Testis (tissue), 3 donors: ENCODE data around the gene COL6A1. TPM values are rescaled to one million over a fixed set of nuclear protein-coding genes. Genes with fewer than 3 reads are reported as not detected.
"Not testable (repeated sequence)": the region's sequence is repeated elsewhere in the genome, so short reads cannot be mapped to it uniquely, and the experiment has no call there.

Experiments used
- DNase-seq: peaks from one replicate; pipeline ENCODE4 v3.0.0-alpha.2; 2019
- H3K27ac ChIP-seq, 2 donors: fragments of 200-600 bp; sonication (generic); one replicate each; pipeline ENCODE4 v1.5.1; 2019
- H3K27me3 ChIP-seq: fragments of 200-600 bp; sonication (generic); one replicate; pipeline ENCODE4 v1.5.1; 2019
- H3K36me3 ChIP-seq: fragments of 200-600 bp; sonication (generic); one replicate; pipeline ENCODE4 v1.5.1; 2017; ENCODE audit warnings: low read depth; ENCODE audit errors: missing control alignments
- H3K4me1 ChIP-seq: fragments of 200-600 bp; sonication (generic); one replicate; pipeline ENCODE4 v1.5.1; 2019
- H3K4me3 ChIP-seq, 2 donors: fragments of 200-600 bp; sonication (generic); one replicate each; pipeline ENCODE4 v1.5.1; 2017 to 2019
- H3K9me3 ChIP-seq: fragments of 200-600 bp; sonication (generic); one replicate; pipeline ENCODE4 v1.5.1; 2017
- CTCF ChIP-seq, 3 experiments: fragments of 450-650 bp in 2 of 3; fragments of 200-600 bp in 1 of 3; sonication (generic) in 1 of 3; IDR thresholded peaks; one replicate each; pipeline ENCODE4 v1.5.1; 2016 to 2019; ENCODE audit warnings: antibody characterized with exemption in 3 of 3, mild to moderate bottlenecking in 2 of 3, moderate library complexity in 1 of 3
- POLR2A ChIP-seq: fragments of 450-650 bp; IDR thresholded peaks from one replicate; pipeline ENCODE4 v1.6.1; 2017; ENCODE audit warnings: antibody characterized with exemption, mild to moderate bottlenecking, moderate library complexity
- WGBS, 2 donors: methylation state at CpG; one replicate each; pipeline ENCODE4 v1.1.5; 2018; 5-methylcytosine and 5-hydroxymethylcytosine counted together
- intact Hi-C: fragments of 100-400 bp; cut with DNase I; formaldehyde crosslinking; loops from one replicate; pipeline ENCODE4 v1.15.1; 2023; ENCODE audit warnings: low total_unique reads
- polyA plus RNA-seq: library from polyadenylated mRNA; stranded (reverse); fragments of 350-450 nt; fragmentation: Illumina TruSeq; extraction: RNeasy Lipid Tissue Mini Kit (QIAGEN cat#74804); gene quantifications from one replicate; pipeline ENCODE4 v1.2.3, GENCODE V29; 2014; ENCODE audit warnings: low read depth, low replicate concordance; ENCODE audit not compliant: insufficient read depth
- total RNA-seq, 2 donors: library from RNA; depleted of rRNA; stranded (reverse); fragments of >200 nt; gene quantifications; one replicate each; pipeline ENCODE4 v1.2.3, GENCODE V29; 2016

COL6A1 gene
- total and polyA plus RNA-seq, 3 donors from 2014 or later: 166 to 197 (median 178) TPM

- TF ChIP-seq CTCF (IDR thresholded peaks at IDR 0.05) (no peak), POLR2A (no peak)
- WGBS, 2 donors: 45 to 69% methylated on average over 4 to 20 of the region's 20 CpGs
- peak overlapping the region in 1 of 2 donors; percentile 45 for H3K27ac ChIP-seq
- DNase-seq: no peak
- H3K4me3 ChIP-seq: peak overlapping the region in 1 of 2 donors; percentile 17
- no peaks in the 10 kb centered on the region for H3K9me3 ChIP-seq
- intact Hi-C loops: no loop called here
- no peaks in the 10 kb centered on the region for H3K36me3 ChIP-seq
- no peaks in the 10 kb centered on the region for H3K27me3 ChIP-seq
- no peaks in the 10 kb centered on the region for H3K4me1 ChIP-seq
Measured at GRCh38 chr21:46005481-46005881, 23.9 kb downstream of the COL6A1 start.

- 72 to 89% methylated on average over 8 to 31 of the region's 64 CpGs for WGBS, 2 donors
- H3K9me3 ChIP-seq, H3K27me3 ChIP-seq, intact Hi-C loops, H3K4me1 ChIP-seq, H3K36me3 ChIP-seq: not testable (repeated sequence)
- DNase-seq: peak; percentile 76
- Histone ChIP-seq H3K27ac (peak overlapping the region in 1 of 2 donors; percentile 18), H3K4me3 (peak overlapping the region; percentile 32 to 51)
Measured at GRCh38 chr21:46005894-46006546, 24.4 kb downstream of the COL6A1 start.

- peak overlapping the region; percentile 32 to 51 for H3K4me3 ChIP-seq
- peak; percentile 14 for DNase-seq
- H3K36me3 ChIP-seq: no peaks in the 10 kb centered on the region
- TF ChIP-seq POLR2A (no peak), CTCF (IDR thresholded peaks at IDR 0.05) (no peak)
- peak overlapping the region in 1 of 2 donors; percentile 18 for H3K27ac ChIP-seq
- intact Hi-C loops: no loop called here
- H3K4me1 ChIP-seq: no peaks in the 10 kb centered on the region
- H3K27me3 ChIP-seq: no peaks in the 10 kb centered on the region
- 67 to 83% methylated on average over 24 to 40 of the region's 40 CpGs for WGBS, 2 donors
- no peaks in the 10 kb centered on the region for H3K9me3 ChIP-seq
Measured at GRCh38 chr21:46006547-46007491, 25.2 kb downstream of the COL6A1 start.

- H3K4me1 ChIP-seq: no peaks in the 10 kb centered on the region
- no peaks in the 10 kb centered on the region for H3K9me3 ChIP-seq
- H3K36me3 ChIP-seq: no peaks in the 10 kb centered on the region
- no peak for DNase-seq
- H3K27ac ChIP-seq: no peak overlapping the region
- H3K27me3 ChIP-seq: no peaks in the 10 kb centered on the region
- no peak for TF ChIP-seq CTCF (IDR thresholded peaks at IDR 0.05)
- no peak for TF ChIP-seq POLR2A
- intact Hi-C loops: no loop called here
- no peak overlapping the region for H3K4me3 ChIP-seq
- WGBS, 2 donors: 82 to 95% methylated on average over 4 of the region's 4 CpGs
Measured at GRCh38 chr21:46007492-46007868, 25.9 kb downstream of the COL6A1 start.

- no peak for DNase-seq
- Histone ChIP-seq H3K4me1 (no peaks in the 10 kb centered on the region), H3K4me3 (no peak overlapping the region), H3K9me3 (no peaks in the 10 kb centered on the region), H3K27me3 (no peaks in the 10 kb centered on the region), H3K27ac (no peak overlapping the region), H3K36me3 (no peaks in the 10 kb centered on the region)
- TF ChIP-seq POLR2A (no peak), CTCF (IDR thresholded peaks at IDR 0.05) (no peak)
- 87 to 90% methylated on average over 13 to 14 of the region's 16 CpGs for WGBS, 2 donors
- intact Hi-C loops: no loop called here
Measured at GRCh38 chr21:46008893-46009621, 27.5 kb downstream of the COL6A1 start.
